Stimulated activated CD4-positive, alpha-beta T cell treated with anti-CD3 and anti-CD28 coated beads, Interleukin-4, amount 100 ng/mL, for 1 hour (primary cell): ENCODE data around the gene HYOU1.
A peak's percentile ranks its signal among the peaks of the same experiment; 100 is the strongest.
"Not testable (repeated sequence)": the region's sequence is repeated elsewhere in the genome, so short reads cannot be mapped to it uniquely, and the experiment has no call there.

Experiments used
- DNase-seq: peaks from one replicate; pipeline ENCODE4 v3.0.0-alpha.2; 2020

HYOU1 gene

DNA sequence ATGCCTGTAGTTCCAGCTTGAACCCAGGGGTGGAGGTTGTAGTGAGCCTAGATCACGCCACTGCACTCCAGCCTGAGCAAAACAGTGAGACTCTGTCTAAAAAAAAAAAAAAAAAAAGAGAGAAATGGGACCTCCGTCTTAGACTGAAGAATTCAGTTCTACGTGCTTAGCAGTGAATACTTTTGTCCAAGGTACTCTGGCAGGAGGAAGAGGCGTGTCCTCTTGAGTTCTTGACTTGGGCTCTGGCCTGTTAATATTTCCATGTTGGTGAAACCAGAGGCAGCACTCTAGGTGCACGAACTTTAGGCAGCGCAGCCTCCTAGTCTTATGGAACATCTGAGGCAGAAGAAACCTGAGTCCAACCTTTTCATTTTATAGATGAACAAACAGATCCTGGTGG is 30.1 kb upstream of the HYOU1 start:
- DNase-seq: no peak

DNA sequence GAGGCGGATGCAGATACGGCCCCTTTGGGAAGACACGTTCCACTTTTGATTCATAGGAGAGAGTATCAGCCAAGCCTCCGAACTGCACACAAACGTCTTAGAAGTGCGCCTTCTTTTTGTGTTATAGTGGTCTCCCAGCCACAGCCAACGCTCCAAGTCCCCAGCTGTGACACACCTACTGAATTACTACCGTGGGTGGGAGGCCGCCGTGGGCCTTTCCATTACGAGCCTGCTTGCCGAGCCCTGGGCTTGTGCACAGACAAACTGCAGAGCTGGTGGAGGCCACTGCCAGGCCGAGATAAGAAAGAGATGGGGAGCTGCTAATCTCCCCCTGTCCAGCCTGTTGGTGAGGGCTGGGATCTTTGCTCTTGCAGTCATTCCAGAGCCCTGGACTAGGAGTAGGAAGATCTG is 28.4 kb upstream of the HYOU1 start:
- DNase-seq: peak; percentile 46

DNA sequence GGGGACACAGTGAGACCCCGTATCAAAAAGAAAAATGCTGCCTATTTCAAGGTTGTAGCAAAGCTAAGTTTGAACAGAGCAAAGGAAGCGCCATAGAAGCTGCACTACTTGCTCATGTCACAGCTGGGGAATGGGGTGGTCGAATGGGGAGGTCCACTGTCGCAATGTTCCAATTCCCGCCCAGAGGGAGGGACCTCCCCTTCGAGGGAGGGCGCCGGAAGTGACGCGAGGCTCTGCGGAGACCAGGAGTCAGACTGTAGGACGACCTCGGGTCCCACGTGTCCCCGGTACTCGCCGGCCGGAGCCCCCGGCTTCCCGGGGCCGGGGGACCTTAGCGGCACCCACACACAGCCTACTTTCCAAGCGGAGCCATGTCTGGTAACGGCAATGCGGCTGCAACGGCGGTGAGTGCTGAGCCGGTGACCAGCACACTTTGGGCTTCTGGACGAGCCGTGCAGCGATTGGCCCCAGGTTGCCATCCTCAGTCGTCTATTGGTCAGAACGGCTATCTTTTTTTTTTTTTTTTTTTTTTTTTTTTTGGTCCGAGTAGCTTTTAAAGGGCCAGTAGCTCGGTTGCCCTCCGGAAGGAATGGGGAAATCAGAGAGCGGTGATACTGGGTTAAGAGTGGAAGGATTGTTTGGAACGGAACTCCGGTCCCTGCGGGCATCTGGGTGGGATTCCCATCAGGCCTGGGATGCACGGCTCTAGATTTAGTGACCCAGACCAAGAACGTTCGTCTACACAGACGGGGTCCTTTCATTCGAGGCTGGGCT is 27.8 kb upstream of the HYOU1 start, which contains the start of gene HMBS:
Gene HMBS (plus strand): TSS at position 219 of the 774 bp plus-strand sequence. CDS start 153 bp downstream, at position 372.
- DNase-seq: peak; percentile 91

DNA sequence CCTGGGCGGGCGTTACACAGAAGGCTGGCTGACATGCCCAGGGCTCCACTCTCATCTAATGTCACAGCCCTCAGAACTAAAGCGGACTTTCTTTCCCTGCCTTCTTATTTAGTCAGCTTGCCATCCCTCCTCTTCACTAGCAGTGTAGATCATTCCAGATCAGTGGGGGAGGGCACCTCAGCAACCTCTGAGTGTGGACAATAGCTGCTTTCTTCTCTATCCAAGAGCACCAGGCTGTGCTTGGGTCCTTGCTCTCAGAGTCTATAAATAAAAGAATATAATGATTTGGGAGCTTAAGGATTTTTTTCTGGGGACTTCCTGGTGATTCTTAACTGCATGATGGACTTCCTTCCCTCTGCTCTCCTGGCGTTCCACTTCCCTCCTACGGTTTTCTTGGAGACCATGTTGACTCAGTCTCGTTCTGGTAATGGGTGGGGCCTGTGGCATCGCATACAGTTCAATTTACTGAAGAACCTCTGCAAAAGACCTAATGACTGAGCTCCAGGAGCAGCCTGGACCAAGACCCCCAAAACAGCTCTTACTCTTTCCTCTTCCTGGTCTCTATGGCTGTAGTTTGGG is 24.8 kb upstream of the HYOU1 start:
- no peak for DNase-seq

DNA sequence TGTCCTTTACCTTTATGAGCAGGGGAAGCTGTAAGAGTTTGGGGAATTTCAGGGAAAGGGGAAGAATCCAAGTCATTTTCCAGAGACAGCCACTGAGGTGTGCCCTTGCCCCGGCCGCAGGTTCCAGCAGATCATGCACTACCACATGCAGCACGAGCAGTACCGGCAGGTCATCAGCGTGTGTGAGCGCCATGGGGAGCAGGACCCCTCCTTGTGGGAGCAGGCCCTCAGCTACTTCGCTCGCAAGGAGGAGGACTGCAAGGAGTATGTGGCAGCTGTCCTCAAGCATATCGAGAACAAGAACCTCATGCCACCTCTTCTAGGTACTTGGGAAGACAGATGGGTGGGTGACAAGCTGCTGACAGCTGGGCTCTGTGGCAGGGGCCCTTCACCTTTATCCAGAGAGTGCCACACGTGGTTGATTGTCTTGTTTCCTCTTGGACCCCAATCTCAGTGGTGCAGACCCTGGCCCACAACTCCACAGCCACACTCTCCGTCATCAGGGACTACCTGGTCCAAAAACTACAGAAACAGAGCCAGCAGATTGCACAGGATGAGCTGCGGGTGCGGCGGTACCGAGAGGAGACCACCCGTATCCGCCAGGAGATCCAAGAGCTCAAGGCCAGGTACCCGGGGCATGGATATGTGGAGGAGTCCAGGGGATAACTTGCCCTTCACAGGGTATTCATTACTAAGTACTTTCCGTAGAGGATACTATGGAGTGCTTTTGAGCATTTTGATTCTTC is 21.8 kb upstream of the HYOU1 start:
- no peak for DNase-seq

DNA sequence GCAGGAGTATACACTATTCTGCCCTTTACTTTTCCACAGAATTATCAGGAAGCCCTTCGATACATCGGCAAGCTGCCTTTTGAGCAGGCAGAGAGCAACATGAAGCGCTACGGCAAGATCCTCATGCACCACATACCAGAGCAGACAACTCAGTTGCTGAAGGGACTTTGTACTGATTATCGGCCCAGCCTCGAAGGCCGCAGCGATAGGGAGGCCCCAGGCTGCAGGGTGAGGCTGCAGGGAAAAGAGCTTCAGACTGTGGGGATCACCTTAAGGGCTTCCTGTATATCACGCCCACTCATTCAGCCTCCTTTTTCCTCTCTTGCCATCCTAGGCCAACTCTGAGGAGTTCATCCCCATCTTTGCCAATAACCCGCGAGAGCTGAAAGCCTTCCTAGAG is 20.8 kb upstream of the HYOU1 start:
- DNase-seq: no peak

DNA sequence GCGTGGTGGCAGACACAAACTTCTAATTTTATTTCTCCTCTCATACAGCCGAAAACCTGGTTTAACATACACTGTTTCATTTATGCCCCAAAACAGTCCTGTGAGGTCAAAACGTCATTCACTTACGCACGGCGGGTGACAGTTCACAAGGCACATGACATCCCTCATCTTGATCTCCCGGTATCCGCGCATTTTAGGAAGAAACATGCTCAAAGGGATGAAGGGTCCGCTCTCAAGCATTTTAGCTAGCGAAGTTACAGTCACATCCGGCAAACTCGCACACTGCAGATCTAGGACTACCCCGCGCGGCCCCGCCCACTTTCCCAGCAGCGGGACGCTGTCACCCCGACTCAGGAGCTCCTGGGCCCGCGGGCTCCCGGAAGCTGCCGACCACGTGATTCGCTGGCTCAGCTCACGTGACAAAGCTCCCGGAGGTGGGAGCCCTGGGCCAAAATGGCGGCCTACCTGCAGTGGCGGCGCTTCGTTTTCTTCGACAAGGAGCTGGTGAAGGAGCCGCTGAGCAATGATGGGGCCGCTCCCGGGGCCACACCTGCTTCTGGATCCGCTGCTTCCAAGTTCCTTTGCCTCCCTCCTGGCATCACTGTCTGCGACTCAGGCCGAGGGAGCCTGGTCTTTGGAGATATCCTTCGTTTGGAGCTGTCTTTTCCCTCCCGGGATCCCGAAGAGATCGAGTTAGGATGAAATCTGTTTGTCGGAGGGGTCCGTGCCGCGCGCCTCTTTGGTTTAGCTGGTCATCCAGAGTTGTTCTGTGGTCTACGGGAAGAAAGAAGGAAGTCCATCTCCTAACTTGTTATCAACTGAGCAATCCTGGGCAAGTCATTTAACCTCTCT is 10.6 kb upstream of the HYOU1 start, which contains the start of gene VPS11:
Gene VPS11 (plus strand): TSS at position 448 of the 852 bp plus-strand sequence. CDS start 6 bp downstream, at position 454.
- peak; percentile 99 for DNase-seq

DNA sequence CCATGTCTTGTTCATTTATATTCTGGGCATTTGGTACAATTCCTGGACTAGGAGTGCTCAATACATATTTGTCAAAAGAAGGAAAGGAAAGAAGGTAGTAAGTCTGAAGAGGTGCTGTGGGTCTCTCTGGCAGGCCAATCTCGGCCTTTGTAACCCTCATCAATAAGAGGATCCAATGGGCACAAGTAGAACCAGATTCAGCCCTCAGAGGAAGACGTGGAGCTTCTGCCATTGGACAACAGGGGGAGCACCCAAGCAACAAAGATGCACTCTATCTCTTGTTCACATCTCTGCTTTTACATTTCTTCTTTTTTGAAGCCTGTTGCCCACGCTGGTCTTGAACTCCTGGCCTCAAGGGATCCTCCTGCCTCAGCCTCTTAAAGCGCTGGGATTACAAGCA is 8.4 kb upstream of the HYOU1 start:
- DNase-seq: peak; percentile 38

DNA sequence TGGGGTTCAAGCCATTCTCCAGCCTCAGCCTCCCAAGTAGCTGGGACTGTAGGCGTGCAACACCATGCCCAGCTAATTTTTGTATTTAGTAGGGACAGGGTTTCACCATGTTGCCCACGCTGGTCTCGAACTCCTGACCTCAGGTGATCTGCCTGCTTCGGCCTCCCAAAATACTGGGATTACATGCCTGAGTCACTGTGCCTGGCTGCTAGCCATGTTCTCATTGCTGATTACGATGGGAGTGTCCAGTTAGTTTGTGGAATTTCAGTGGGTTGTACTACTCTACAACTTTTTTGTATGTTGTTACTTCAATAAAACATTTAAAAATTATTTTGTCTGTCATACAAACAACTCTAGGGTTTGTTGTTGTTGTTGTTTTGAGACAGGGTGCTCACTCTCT is 5.8 kb upstream of the HYOU1 start:
- DNase-seq: no peak

DNA sequence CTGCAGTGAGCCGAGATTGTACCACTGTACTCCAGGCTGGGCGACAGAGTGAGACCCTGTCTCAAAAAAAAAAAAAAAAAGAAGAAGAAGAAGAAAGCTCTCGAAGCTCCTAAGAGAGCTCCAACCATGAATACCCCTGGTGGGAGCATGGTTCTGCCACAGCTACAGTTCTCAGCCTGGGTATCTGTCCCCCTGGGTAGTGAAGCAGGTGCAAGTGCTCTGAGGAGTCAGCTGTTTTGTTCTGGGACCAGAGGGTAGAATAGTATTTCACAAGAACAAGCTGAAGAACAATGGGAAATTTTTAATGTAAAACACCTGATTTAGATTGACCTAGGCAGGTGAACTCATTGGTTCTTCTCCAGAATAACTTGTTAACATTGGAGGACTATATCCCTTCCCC is 4.3 kb upstream of the HYOU1 start:
- DNase-seq: no peak

DNA sequence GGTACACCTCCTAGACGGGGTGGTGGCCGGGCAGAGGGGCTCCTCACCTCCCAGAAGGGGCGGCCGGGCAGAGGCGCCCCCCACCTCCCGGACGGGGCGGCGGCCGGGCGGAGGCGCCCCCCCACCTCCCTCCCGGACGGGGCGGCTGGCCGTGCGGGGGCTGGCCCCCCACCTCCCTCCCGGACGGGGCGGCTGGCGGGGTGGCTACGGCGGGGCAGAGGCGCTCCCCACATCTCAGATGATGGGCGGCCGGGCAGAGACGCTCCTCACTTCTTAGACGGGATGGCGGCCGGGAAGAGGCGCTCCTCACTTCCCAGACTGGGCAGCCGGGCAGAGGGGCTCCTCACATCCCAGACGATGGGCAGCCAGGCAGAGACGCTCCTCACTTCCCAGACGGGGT is 2.1 kb upstream of the HYOU1 start:
- not testable (repeated sequence) for DNase-seq

DNA sequence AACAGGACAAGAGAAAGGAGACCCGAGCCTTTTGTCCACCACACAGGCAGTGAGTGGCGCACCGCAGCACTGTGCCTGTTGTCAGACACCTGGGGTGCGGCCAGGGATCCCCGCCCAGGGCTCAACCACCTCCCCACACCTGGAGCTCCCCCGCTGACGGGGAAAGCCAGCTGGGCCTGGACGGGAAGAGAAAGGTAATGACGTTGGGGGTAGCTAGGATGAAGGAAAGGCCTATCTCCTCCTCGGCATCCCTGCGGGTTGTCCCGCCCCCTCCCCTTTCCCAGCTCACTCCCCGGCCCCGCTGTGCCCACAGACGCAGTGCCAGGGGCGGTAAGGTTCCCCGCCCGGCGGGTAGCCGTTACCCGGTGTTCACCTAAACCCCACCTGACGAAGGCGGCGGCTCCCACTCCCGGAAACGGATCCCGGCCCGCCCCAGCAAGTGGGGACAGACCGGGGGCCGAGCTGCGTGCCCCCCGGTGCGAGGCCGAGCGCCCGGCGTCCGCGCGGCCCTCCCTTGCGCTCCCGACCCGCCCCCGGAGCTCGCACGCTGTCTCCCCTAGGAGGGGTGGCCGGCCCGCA is 495 bp downstream of the HYOU1 start:
- DNase-seq: peak; percentile 43

DNA sequence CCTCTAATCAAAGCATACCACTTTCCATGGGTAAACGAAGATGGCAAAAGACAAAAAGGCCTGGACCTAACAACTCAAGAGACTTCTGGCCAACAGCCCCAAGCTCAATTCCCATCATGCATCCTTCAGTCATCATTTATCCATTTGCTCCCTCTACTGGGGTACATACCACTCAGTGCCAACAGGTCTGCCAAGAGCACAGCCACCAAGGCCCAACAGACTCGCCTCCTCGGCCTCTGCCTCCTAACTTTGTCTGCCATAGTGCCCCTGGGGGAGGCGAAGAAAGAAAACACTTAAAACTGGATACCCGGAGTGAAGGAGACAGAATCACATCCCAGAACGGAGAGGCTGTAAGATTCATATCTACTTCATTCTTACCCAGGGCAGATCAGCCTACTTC is 1.1 kb downstream of the HYOU1 start:
- no peak for DNase-seq

DNA sequence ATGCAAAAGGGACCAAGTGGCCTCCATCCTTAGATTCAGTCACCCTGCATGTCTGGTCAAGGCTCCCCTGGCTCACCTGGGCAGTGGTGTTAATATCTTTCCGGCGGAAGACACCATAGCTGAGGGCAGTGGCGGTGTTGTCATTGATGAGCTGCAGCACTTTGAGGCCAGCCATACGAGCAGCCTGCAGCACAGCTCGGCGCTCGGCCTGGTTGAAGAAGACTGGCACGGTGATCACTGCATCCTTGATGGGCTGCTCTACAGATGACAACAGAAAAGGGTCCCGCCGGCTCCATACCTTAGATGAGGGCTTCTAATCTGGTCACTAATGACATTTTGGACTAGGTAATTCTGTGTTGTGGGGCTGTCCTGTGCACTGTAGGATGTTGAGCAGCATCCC is 2.6 kb downstream of the HYOU1 start:
- DNase-seq: no peak

DNA sequence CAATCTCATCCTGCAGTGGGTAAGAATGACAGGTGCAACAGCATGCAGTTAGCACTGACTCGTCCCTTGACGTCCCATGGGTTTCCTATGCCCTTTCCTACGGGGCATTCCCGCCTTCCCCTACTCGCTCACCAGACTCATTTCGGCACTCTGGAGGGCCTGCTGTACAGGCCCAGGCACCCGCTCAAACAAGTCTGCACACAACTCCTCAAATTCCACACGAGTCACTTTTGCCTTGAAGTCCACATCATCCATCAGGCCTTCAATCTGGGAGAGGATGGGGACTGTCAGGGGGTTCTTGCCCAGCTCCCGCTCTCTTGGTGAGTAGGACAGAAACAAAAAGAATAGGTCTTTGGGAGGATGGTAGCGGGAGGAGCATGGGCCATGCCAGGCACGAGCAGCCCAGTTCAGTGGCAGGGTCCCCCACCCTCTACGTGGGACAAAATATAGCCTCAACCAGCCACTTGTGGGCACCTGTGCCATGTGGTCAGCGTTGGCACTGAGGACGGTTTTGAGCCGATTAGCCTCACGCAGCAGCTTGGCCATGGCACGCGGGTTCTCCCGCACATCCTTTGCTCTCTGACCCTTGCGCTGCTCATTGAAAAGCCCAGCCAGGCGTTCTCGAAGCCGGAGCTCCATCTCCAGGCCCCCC is 4.7 kb downstream of the HYOU1 start:
- DNase-seq: no peak

DNA sequence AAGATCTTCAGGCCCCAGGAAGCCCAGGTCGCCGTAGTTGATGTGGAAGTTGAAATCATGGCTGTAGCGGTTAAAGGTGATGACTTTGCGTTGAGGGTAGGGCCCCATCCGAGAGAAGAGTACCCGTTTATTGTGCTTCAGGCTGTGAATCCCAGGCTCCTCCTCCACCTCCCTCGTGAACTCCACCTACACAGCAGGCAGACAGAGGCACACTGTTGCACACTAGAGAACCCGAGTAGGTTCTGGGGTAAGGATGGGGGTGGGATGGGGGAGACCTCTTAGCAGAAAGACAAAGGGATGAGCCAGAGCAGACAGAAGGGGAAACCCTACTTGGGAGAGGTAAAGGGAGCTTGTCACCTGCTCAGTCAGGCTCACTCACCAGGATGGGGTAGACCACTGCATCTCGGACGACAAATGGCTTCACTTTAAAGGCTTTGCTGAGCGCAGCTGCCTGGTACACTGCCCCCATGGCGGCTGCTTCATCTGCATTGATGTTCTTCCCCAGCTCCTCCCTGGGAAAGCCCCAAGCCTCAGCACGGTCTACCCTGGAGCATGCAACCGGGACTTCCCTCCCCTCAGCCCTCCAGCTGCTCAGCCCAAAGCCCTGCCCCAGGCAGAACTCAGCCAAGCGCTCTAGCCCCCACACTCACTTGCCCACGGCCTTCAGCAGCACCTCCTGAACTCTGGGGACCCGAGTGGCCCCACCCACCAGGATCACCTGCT is 5.4 kb downstream of the HYOU1 start:
- DNase-seq: peak; percentile 40

DNA sequence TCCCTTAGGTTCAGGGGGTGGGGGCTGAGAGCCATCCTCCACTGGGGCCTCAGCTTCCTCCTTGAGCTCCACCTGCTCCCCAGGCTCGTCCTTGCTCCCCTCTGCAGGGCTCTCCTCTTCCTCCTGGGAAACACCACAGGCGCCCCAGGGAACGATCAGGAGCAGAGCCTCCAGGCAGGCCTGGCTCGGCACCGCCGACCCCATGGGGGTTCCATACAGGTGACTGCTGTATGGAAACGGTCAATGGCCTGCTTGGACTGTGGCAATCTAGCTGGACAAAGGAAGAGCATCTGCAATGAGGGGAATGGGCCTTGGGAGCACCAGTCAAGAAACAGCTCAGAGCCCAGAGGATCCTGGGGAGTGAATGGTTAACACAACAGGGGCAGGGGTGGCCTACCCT is 7.9 kb downstream of the HYOU1 start:
- DNase-seq: no peak

DNA sequence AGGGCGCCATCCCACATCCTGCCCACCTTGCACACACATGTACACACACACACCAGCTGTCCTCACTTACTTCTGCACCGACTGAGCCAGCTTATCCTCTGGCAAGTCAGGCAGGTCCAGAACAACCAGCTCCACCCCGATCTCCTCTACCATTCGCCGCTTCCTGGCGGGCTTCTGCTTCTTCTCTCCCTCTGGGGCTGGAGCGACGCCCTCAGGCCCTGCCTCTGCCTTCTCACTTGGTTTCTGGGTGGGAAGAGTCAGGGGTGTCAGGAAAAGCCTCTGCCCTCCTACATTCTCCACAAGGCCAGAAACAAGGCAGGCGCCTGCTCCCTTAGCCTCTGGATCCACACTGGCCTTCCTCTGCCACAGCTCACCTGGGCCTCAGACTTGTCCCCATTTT is 8.4 kb downstream of the HYOU1 start:
- DNase-seq: no peak

DNA sequence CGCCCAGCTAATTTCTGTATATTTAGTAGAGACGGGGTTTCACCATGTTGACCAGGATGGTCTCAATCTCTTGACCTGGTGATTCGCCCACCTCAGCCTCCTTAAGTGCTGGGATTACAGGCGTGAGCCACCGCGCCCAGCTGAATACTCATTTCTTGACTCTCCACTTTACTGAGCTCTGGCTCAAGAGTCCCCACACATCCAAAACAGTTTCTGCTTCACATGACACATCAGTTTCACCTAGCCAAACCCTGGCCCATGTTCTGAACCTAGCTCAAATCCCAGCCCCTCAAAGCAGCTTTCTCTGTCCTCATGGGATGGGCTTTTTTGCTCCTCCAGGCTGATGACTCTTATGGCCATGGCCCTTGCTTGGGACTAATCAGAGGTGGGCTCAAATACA is 9.8 kb downstream of the HYOU1 start:
- DNase-seq: no peak

DNA sequence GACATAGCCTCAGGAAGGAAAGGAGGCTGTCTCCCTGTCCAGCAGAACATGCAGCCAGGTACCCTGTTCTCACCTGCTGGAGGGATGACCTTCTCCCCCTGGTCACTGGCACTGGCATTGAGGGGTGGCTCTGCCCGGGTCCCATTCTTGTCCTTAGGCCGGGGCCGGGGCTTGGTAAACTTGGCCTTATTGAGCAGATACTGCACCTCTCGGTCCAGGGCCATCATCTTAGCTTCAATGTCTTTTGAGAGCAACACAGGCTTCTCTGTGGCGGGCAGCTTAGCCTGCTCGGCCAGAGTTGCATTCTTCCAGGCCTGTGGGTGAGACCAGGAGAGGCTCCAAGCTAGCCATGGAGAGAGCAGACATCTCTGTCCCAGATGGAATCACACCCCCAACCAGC is 10.5 kb downstream of the HYOU1 start:
- no peak for DNase-seq

DNA sequence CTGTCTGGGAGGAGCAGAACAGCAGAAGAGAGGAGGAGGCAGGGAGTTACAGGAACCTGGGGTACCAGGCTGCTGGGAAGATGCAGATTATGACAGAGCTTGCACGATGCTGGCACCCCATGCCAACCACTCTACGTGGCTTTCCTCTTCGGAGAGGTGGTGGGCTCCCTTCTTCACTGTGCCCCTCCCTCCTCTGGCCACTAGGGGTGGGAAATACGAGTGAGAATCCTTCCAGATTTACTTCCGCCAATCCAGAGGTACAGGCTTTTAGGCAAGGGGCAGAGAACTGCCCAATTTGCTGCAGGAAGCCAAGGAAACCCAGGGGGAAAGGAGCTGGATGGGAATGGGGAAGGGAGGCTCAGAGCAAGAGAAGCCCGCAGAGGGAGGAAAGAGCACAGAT is 12.3 kb downstream of the HYOU1 start:
- no peak for DNase-seq
